ENCODE results near the gene CADM1. TPM values are rescaled to one million over a fixed set of nuclear protein-coding genes. Genes with fewer than 3 reads are reported as not detected.

CADM1 gene
- total RNA-seq, 4 donors from 2014 or later: 89.9 to 351 (median 235) TPM

DNA sequence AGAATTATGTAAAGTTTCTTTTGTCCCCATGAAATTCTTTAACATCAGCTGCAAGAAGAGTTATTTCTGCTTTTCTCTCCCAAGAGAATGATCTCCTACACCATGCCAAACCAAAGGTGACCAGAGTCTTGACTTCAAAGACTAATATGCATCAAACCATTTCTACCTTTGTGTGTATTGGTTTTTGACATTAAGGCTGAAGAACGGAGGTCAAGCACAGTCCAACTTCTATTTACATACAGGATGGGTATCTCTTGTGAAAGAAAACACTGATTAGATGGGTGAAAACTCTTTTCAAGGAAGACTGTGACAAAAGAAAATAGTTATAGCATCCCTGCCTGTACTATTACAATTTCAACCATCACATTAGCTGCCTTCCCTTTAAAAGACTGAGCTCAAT is 256.3 kb downstream of the CADM1 start:
- no peak for DNase-seq
- no peaks in the 10 kb centered on the region for H3K36me3 ChIP-seq
- intact Hi-C loops (cut with DNase I): no loop called here
- no peak overlapping the region for H3K27ac ChIP-seq
- no peaks in the 10 kb centered on the region for H3K27me3 ChIP-seq
- no peaks in the 10 kb centered on the region for H3K9me3 ChIP-seq
- WGBS, 2 donors: 81 to 94% methylated on average over 1 of the region's 1 CpG
- H3K4me3 ChIP-seq (replicated peaks in 1 of 3): no peak overlapping the region
- TF ChIP-seq, protein P1, sequence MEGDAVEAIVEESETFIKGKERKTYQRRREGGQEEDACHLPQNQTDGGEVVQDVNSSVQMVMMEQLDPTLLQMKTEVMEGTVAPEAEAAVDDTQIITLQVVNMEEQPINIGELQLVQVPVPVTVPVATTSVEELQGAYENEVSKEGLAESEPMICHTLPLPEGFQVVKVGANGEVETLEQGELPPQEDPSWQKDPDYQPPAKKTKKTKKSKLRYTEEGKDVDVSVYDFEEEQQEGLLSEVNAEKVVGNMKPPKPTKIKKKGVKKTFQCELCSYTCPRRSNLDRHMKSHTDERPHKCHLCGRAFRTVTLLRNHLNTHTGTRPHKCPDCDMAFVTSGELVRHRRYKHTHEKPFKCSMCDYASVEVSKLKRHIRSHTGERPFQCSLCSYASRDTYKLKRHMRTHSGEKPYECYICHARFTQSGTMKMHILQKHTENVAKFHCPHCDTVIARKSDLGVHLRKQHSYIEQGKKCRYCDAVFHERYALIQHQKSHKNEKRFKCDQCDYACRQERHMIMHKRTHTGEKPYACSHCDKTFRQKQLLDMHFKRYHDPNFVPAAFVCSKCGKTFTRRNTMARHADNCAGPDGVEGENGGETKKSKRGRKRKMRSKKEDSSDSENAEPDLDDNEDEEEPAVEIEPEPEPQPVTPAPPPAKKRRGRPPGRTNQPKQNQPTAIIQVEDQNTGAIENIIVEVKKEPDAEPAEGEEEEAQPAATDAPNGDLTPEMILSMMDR (IDR thresholded peaks at IDR 0.05): no peak
- TF ChIP-seq POLR2A (IDR thresholded peaks at IDR 0.05): no peak
- H3K4me1 ChIP-seq: peaks cover 13 to 32% of the 10 kb centered on the region in 2 donors

DNA sequence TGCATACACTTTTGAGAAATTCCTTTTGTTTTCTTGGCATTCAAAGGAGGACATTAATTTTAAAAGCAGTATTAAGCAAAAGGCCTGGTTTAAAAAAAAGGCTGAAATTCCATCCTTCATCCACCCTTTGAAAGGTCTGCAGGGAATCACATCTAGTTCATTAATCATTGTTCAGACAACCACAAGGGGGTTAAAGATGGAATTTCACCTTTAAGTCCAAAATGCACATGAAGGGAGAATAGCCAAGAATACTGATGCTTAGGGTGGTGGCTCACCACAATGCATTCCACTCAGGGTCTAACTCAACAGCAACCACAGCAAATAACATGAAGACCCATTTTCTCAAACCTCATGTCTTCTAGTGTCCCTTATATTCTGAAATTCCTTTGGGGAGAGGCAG is 256.9 kb downstream of the CADM1 start:
- intact Hi-C loops (cut with DNase I): no loop called here
- no peak for TF ChIP-seq POLR2A (IDR thresholded peaks at IDR 0.05)
- TF ChIP-seq, protein P1 (IDR thresholded peaks at IDR 0.05): no peak

GRCh38 chr11:115244758-115245157 is 259.5 kb downstream of the CADM1 start:
- intact Hi-C loops (cut with DNase I): no loop called here
- peaks cover 7 to 22% of the 10 kb centered on the region in 2 donors for H3K4me1 ChIP-seq
- no peaks in the 10 kb centered on the region for H3K9me3 ChIP-seq
- TF ChIP-seq, protein P1 (IDR thresholded peaks at IDR 0.05): no peak
- TF ChIP-seq POLR2A (IDR thresholded peaks at IDR 0.05): no peak
- no peak overlapping the region for H3K4me3 ChIP-seq (replicated peaks in 1 of 3)
- H3K36me3 ChIP-seq: no peaks in the 10 kb centered on the region
- no peaks in the 10 kb centered on the region for H3K27me3 ChIP-seq
- 84 to 88% methylated on average over 7 of the region's 7 CpGs for WGBS, 2 donors
- no peak for DNase-seq
- H3K27ac ChIP-seq: no peak overlapping the region

More for the DNA sequence above, 256.9 kb downstream of the CADM1 start:
- Histone ChIP-seq H3K27ac (no peak overlapping the region), H3K27me3 (no peaks in the 10 kb centered on the region), H3K36me3 (no peaks in the 10 kb centered on the region), H3K9me3 (no peaks in the 10 kb centered on the region), H3K4me1 (peaks cover 13 to 32% of the 10 kb centered on the region in 2 donors), H3K4me3 (replicated peaks in 1 of 3) (no peak overlapping the region)
- DNase-seq: no peak

GRCh38 chr11:115244296-115244695 is 259.9 kb downstream of the CADM1 start:
- H3K36me3 ChIP-seq: no peaks in the 10 kb centered on the region
- DNase-seq: no peak
- peaks cover 7 to 21% of the 10 kb centered on the region in 2 donors for H3K4me1 ChIP-seq
- WGBS, 2 donors: 80 to 81% methylated on average over 5 of the region's 5 CpGs
- TF ChIP-seq, protein P1 (IDR thresholded peaks at IDR 0.05): no peak
- no peak for TF ChIP-seq POLR2A (IDR thresholded peaks at IDR 0.05)
- no peaks in the 10 kb centered on the region for H3K9me3 ChIP-seq
- H3K27me3 ChIP-seq: no peaks in the 10 kb centered on the region
- no peak overlapping the region for H3K4me3 ChIP-seq (replicated peaks in 1 of 3)
- H3K27ac ChIP-seq: no peak overlapping the region
- intact Hi-C loops (cut with DNase I): no loop called here

- no peaks in the 10 kb centered on the region for H3K27me3 ChIP-seq
- H3K9me3 ChIP-seq: no peaks in the 10 kb centered on the region
- H3K4me3 ChIP-seq (replicated peaks in 1 of 3): no peak overlapping the region
- TF ChIP-seq, protein P1 (IDR thresholded peaks at IDR 0.05): no peak
- no peak for TF ChIP-seq POLR2A (IDR thresholded peaks at IDR 0.05)
- intact Hi-C loops (cut with DNase I): no loop called here
- DNase-seq: no peak
- WGBS, 2 donors: 97% methylated on average over 1 of the region's 1 CpG
- H3K4me1 ChIP-seq: peaks cover 0 to 19% of the 10 kb centered on the region in 2 donors
- no peaks in the 10 kb centered on the region for H3K36me3 ChIP-seq
- no peak overlapping the region for H3K27ac ChIP-seq
Observed at GRCh38 chr11:115242982-115243381, 261.2 kb downstream of the CADM1 start.
